Mesenchymal stem cell (in vitro differentiated cells and primary cell): ENCODE data around the gene PARD3.

Source experiments
- DNase-seq: peaks from one replicate; pipeline ENCODE4 v3.0.0-alpha.2; 2013
- H2AFZ ChIP-seq: one replicate; pipeline ENCODE4 v1.6.1; 2013; ENCODE audit warnings: low read depth, mild to moderate bottlenecking, control low read depth, inconsistent platforms, low read length, moderate library complexity
- H2AK5ac ChIP-seq: 2 replicates; pipeline ENCODE4 v1.6.1; 2013; ENCODE audit warnings: low read length, moderate library complexity, mild to moderate bottlenecking, inconsistent platforms; ENCODE audit not compliant: severe bottlenecking
- H2BK120ac ChIP-seq: one replicate; pipeline ENCODE4 v1.6.1; 2013; ENCODE audit warnings: low read depth, mild to moderate bottlenecking, inconsistent platforms, low read length, moderate library complexity
- H2BK12ac ChIP-seq, 2 experiments: one replicate each; pipeline ENCODE4 v1.6.1; 2013; ENCODE audit warnings: inconsistent platforms in 2 of 2, low read length in 2 of 2, mild to moderate bottlenecking in 2 of 2, moderate library complexity in 2 of 2, control low read depth in 1 of 2
- H2BK15ac ChIP-seq: one replicate; pipeline ENCODE4 v1.6.1; 2013; ENCODE audit warnings: mild to moderate bottlenecking, low read depth, inconsistent platforms; ENCODE audit not compliant: poor library complexity, severe bottlenecking
- H2BK5ac ChIP-seq: 2 replicates; pipeline ENCODE4 v1.6.1; 2013; ENCODE audit warnings: low read depth, mild to moderate bottlenecking, low read length, control low read depth, inconsistent platforms; ENCODE audit not compliant: poor library complexity, severe bottlenecking
- H3K14ac ChIP-seq, 2 experiments: one replicate each; pipeline ENCODE4 v1.6.1; 2013; ENCODE audit warnings: inconsistent platforms in 2 of 2, low read length in 2 of 2, control low read depth in 1 of 2, mild to moderate bottlenecking in 1 of 2, moderate library complexity in 1 of 2
- H3K18ac ChIP-seq, 2 experiments: one replicate each; pipeline ENCODE4 v1.6.1; 2013; ENCODE audit warnings: inconsistent platforms in 2 of 2, low read length in 2 of 2, control low read depth in 1 of 2, low read depth in 1 of 2, mild to moderate bottlenecking in 1 of 2
- H3K23ac ChIP-seq, 2 experiments: one replicate each; pipeline ENCODE4 v1.6.1; 2013; ENCODE audit warnings: inconsistent platforms in 2 of 2, low read length in 2 of 2, mild to moderate bottlenecking in 2 of 2, moderate library complexity in 2 of 2, control low read depth in 1 of 2
- H3K27ac ChIP-seq: 2 replicates; pipeline ENCODE4 v1.5.1; 2013; ENCODE audit warnings: mild to moderate bottlenecking, moderate library complexity, low read length, control low read depth, inconsistent platforms; ENCODE audit not compliant: poor library complexity, severe bottlenecking
- H3K27me3 ChIP-seq, 2 experiments: 2 replicates each; pipeline versions ENCODE4 v1.6.1 to v1.7.0; 2013; ENCODE audit warnings: low read length in 2 of 2, mild to moderate bottlenecking in 2 of 2, moderate library complexity in 2 of 2, control low read depth in 1 of 2, inconsistent platforms in 1 of 2; ENCODE audit not compliant: control insufficient read depth in 1 of 2, insufficient read depth in 1 of 2
- H3K36me3 ChIP-seq, 2 experiments: 2 replicates each; pipeline versions ENCODE4 v1.6.1 to v1.7.0; 2013; ENCODE audit warnings: low read length in 2 of 2, control low read depth in 1 of 2, inconsistent platforms in 1 of 2, low read depth in 1 of 2, mild to moderate bottlenecking in 1 of 2; ENCODE audit not compliant: insufficient read depth in 2 of 2, control insufficient read depth in 1 of 2
- H3K4ac ChIP-seq, 2 experiments: one replicate each; pipeline ENCODE4 v1.6.1; 2013; ENCODE audit warnings: inconsistent platforms in 2 of 2, low read length in 2 of 2, mild to moderate bottlenecking in 2 of 2, moderate library complexity in 2 of 2, control low read depth in 1 of 2, low read depth in 1 of 2
- H3K4me1 ChIP-seq: 2 replicates; pipeline ENCODE4 v1.6.1; 2013; ENCODE audit warnings: low read depth, low read length, control low read depth; ENCODE audit not compliant: control insufficient read depth, insufficient read depth
- H3K4me2 ChIP-seq: 2 replicates; pipeline ENCODE4 v1.6.1; 2013; ENCODE audit warnings: low read length, mild to moderate bottlenecking, inconsistent platforms; ENCODE audit not compliant: poor library complexity, severe bottlenecking
- H3K4me3 ChIP-seq, 2 experiments: 2 replicates each; pipeline versions ENCODE4 v1.5.1 to v1.7.0; 2013; ENCODE audit warnings: low read length in 2 of 2, mild to moderate bottlenecking in 2 of 2, control low read depth in 1 of 2, low read depth in 1 of 2; ENCODE audit not compliant: insufficient read depth in 1 of 2
- H3K79me1 ChIP-seq: replicated peaks from 2 replicates; pipeline ENCODE4 v1.6.1; 2013; ENCODE audit warnings: mild to moderate bottlenecking, control low read depth, low read length, inconsistent platforms; ENCODE audit not compliant: poor library complexity, severe bottlenecking
- H3K9ac ChIP-seq: 2 replicates; pipeline ENCODE4 v1.7.0; 2013; ENCODE audit warnings: mild to moderate bottlenecking, low read length, moderate library complexity
- H3K9me3 ChIP-seq: 2 replicates; pipeline ENCODE4 v1.7.0; 2013; ENCODE audit warnings: mild to moderate bottlenecking, low read length; ENCODE audit not compliant: control insufficient read depth
- H4K8ac ChIP-seq: one replicate; pipeline ENCODE4 v1.6.1; 2013; ENCODE audit warnings: inconsistent platforms, mild to moderate bottlenecking, low read length, moderate library complexity
- H4K91ac ChIP-seq: one replicate; pipeline ENCODE4 v1.6.1; 2013; ENCODE audit warnings: mild to moderate bottlenecking, low read length, inconsistent platforms
- WGBS: methylation state at CpG from one replicate; pipeline ENCODE4 v1.1.7; 2013; ENCODE audit warnings: mixed read lengths; 5-methylcytosine and 5-hydroxymethylcytosine counted together

Gene PARD3

DNA sequence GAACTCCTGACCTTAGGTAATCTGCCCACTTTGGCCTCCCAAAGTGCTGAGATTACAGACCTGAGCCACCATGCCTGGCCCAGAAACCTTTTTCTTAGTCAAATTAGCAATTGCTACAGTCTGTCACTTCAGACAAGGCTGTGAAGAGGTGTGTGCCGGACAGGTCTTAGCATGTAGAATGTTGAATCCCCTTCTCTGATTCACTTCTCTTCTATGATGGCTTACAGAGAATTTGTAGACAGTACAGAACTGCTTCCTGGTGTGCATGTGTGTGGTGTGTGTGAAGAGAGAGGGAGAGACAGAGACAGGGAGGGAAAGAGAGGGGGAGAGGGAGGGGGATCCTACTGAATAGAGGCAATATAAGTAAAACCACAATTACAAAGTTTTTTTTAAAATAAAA, 150.4 kb downstream of the PARD3 start:
- H3K4me3 ChIP-seq = no peak overlapping the region
- no peak overlapping the region for H3K18ac ChIP-seq

DNA sequence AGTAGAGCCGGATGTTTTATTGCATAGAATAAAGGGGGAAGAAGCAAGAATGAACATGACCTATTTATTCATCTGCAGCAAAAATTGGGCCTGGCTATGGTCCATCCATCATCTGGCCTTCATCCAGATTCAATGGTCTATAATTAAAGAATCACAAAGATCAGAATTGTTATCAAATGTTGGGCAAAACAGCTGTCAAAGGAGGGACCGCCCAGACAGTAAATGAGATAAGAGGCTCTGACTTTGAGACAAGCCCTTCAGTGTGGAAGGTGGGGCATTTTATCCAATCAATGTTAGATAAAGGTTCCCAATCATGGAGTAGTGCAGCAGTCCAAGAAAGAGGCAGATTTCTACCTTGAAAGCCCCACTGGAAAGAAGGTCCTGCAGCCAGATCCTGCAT, 153.5 kb downstream of the PARD3 start:
- Histone ChIP-seq H2BK5ac (no peak overlapping the region), H3K36me3 (no peaks in the 10 kb centered on the region), H3K79me1 (peaks cover 8% of the 10 kb centered on the region), H3K18ac (no peak overlapping the region), H2BK12ac (no peak overlapping the region), H2AFZ (no peak overlapping the region), H2BK15ac (no peak overlapping the region), H2BK120ac (no peak overlapping the region), H2AK5ac (peak overlapping the region; percentile 79), H3K4ac (no peak overlapping the region), H3K4me2 (no peak overlapping the region), H4K8ac (no peak overlapping the region), H3K9ac (no peak overlapping the region), H3K9me3 (no peaks in the 10 kb centered on the region), H3K23ac (no peak overlapping the region), H3K27me3 (no peaks in the 10 kb centered on the region), H4K91ac (no peak overlapping the region), H3K4me1 (peaks cover 18% of the 10 kb centered on the region), H3K27ac (peak overlapping the region; percentile 12), H3K14ac (peak overlapping the region in 1 of 2 experiments; percentile 86), H3K4me3 (no peak overlapping the region)
- no peak for DNase-seq
- WGBS = 99% methylated on average over 2 of the region's 2 CpGs

More for the DNA sequence above, 150.4 kb downstream of the PARD3 start:
- Histone ChIP-seq H3K14ac (no peak overlapping the region), H3K9ac (no peak overlapping the region), H2BK15ac (no peak overlapping the region), H2AK5ac (no peak overlapping the region), H2BK12ac (no peak overlapping the region), H3K27me3 (no peaks in the 10 kb centered on the region), H3K36me3 (no peaks in the 10 kb centered on the region), H3K4me1 (peaks cover 19% of the 10 kb centered on the region), H3K27ac (no peak overlapping the region), H3K4ac (no peak overlapping the region), H2BK120ac (no peak overlapping the region), H3K79me1 (peaks cover 2% of the 10 kb centered on the region), H4K91ac (no peak overlapping the region), H3K9me3 (no peaks in the 10 kb centered on the region), H3K23ac (no peak overlapping the region), H2AFZ (no peak overlapping the region), H3K4me2 (no peak overlapping the region), H4K8ac (no peak overlapping the region), H2BK5ac (no peak overlapping the region)
- 100% methylated on average over 1 of the region's 1 CpG for WGBS
- no peak for DNase-seq

DNA sequence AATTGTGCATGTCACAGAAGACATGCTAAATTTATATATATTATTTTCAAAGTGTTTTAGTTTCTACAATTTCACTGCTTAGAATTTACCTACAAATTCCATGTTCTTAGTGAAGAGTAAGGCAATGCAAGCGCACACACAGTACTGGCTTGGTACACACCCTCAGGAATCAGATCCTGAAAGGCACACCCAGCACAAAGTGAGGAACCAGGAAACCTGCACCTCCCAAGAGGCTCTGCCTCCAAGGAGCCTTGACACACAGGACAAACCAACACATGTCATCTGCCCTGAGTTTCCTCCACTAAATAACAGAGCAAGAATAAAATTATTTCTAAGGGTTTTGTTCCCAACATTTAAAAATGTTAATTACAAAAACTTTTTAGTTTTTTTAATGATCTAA, 156.2 kb downstream of the PARD3 start:
- H2BK120ac ChIP-seq = no peak overlapping the region
- H3K9ac ChIP-seq = no peak overlapping the region
- DNase-seq = no peak
- H4K8ac ChIP-seq = no peak overlapping the region
- no peaks in the 10 kb centered on the region for H3K27me3 ChIP-seq
- H2AFZ ChIP-seq = no peak overlapping the region
- no peaks in the 10 kb centered on the region for H3K9me3 ChIP-seq
- no peak overlapping the region for H3K18ac ChIP-seq
- H3K79me1 ChIP-seq = peaks cover 10% of the 10 kb centered on the region
- H2BK15ac ChIP-seq = no peak overlapping the region
- H3K4me1 ChIP-seq = peaks cover 16% of the 10 kb centered on the region
- H3K23ac ChIP-seq = no peak overlapping the region
- H2BK12ac ChIP-seq = no peak overlapping the region
- H3K4me3 ChIP-seq = no peak overlapping the region
- no peak overlapping the region for H4K91ac ChIP-seq
- H3K36me3 ChIP-seq = no peaks in the 10 kb centered on the region
- no peak overlapping the region for H3K4me2 ChIP-seq
- WGBS = 100% methylated on average over 1 of the region's 1 CpG
- H3K4ac ChIP-seq = no peak overlapping the region
- no peak overlapping the region for H3K27ac ChIP-seq
- no peak overlapping the region for H2BK5ac ChIP-seq
- no peak overlapping the region for H2AK5ac ChIP-seq
- H3K14ac ChIP-seq = no peak overlapping the region

DNA sequence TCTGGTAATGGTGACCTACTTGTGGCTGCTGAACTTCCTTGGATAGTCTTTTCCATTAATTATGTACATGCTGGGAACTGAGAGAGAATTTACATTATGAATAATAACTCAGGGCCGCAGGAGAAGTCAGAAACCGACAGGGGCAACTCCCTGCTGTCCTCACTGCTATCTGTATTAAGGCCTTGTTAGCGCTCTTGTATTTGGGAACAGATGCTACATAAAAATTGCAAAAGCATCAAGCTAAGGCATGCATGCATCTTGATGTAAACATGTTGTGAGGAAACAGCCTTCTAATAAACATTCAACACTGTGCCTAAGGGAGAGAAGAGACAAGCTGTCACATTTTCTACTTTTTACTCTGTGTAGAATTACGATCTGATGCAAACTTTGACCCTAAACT, 158.4 kb downstream of the PARD3 start:
- no peak overlapping the region for H3K18ac ChIP-seq
- H2BK120ac ChIP-seq = no peak overlapping the region
- no peaks in the 10 kb centered on the region for H3K27me3 ChIP-seq
- no peak overlapping the region for H3K27ac ChIP-seq
- no peak overlapping the region for H2AFZ ChIP-seq
- DNase-seq = peak; percentile 55
- H2BK15ac ChIP-seq = no peak overlapping the region
- H3K4ac ChIP-seq = no peak overlapping the region
- H3K4me3 ChIP-seq = no peak overlapping the region
- no peak overlapping the region for H3K14ac ChIP-seq
- H4K91ac ChIP-seq = no peak overlapping the region
- no peak overlapping the region for H2AK5ac ChIP-seq
- H3K36me3 ChIP-seq = no peaks in the 10 kb centered on the region
- no peak overlapping the region for H3K23ac ChIP-seq
- H2BK12ac ChIP-seq = no peak overlapping the region
- H3K4me2 ChIP-seq = no peak overlapping the region
- H3K4me1 ChIP-seq = peaks cover 6% of the 10 kb centered on the region
- no peaks in the 10 kb centered on the region for H3K9me3 ChIP-seq
- peaks cover 9% of the 10 kb centered on the region for H3K79me1 ChIP-seq
- no peak overlapping the region for H3K9ac ChIP-seq
- H2BK5ac ChIP-seq = no peak overlapping the region
- WGBS = 51% methylated on average over 4 of the region's 4 CpGs
- H4K8ac ChIP-seq = no peak overlapping the region
